GM23338 (cell line): ENCODE measurements around the gene RHOA. TPM values are rescaled to one million over a fixed set of nuclear protein-coding genes. Genes with fewer than 3 reads are reported as not detected.
A peak's percentile ranks its signal among the peaks of the same experiment; 100 is the strongest.

Experiments
- ATAC-seq: fragments of 200-7000 bp; cut with Tn5 transposase; 3 replicates; pipeline ENCODE4 v1.9.1; 2020
- DNase-seq: peaks from one replicate; pipeline ENCODE4 v3.0.0-alpha.2; 2015; ENCODE audit warnings: low spot score
- H2AFZ ChIP-seq: fragments of 200-600 bp; sonication (generic); 2 replicates; pipeline ENCODE4 v1.8.0; 2016; ENCODE audit warnings: antibody characterized with exemption, mild to moderate bottlenecking, moderate library complexity
- H3F3A ChIP-seq: fragments of 200-600 bp; sonication (generic); replicated peaks from 2 replicates; pipeline ENCODE4 v1.8.0; 2017; ENCODE audit warnings: antibody characterized with exemption, mixed run types, low read depth
- H3K27ac ChIP-seq: fragments of 200-600 bp; sonication (generic); 2 replicates; pipeline ENCODE4 v1.6.1; 2016; ENCODE audit warnings: low read depth
- H3K27me3 ChIP-seq: fragments of 200-600 bp; sonication (generic); 2 replicates; pipeline ENCODE4 v1.8.0; 2016; ENCODE audit warnings: mild to moderate bottlenecking, mixed run types, moderate library complexity; ENCODE audit not compliant: insufficient read depth
- H3K36me3 ChIP-seq: fragments of 200-600 bp; sonication (generic); 2 replicates; pipeline ENCODE4 v1.8.0; 2016; ENCODE audit warnings: mild to moderate bottlenecking; ENCODE audit not compliant: insufficient read depth
- H3K4me1 ChIP-seq: fragments of 200-600 bp; sonication (generic); 2 replicates; pipeline ENCODE4 v1.8.0; 2016; ENCODE audit warnings: mild to moderate bottlenecking, moderate library complexity; ENCODE audit not compliant: insufficient read depth
- H3K4me2 ChIP-seq: fragments of 200-600 bp; sonication (generic); 2 replicates; pipeline ENCODE4 v1.7.1; 2017; ENCODE audit warnings: mixed run types
- H3K4me3 ChIP-seq: fragments of 200-600 bp; sonication (generic); 2 replicates; pipeline ENCODE4 v1.6.1; 2016; ENCODE audit warnings: mixed run types
- H3K79me2 ChIP-seq: fragments of 200-600 bp; sonication (generic); replicated peaks from 2 replicates; pipeline ENCODE4 v1.8.0; 2017; ENCODE audit warnings: mild to moderate bottlenecking; ENCODE audit not compliant: insufficient read depth
- H3K9me2 ChIP-seq: fragments of 200-600 bp; sonication (generic); 2 replicates; pipeline ENCODE4 v1.8.0; 2017; ENCODE audit not compliant: insufficient read depth
- H4K20me1 ChIP-seq: fragments of 200-600 bp; sonication (generic); replicated peaks from 2 replicates; pipeline ENCODE4 v1.8.0; 2017; ENCODE audit warnings: mild to moderate bottlenecking; ENCODE audit not compliant: insufficient read depth
- H3K27ac Mint-ChIP-seq: 2 replicates; pipeline ENCODE4 v1.8.0; 2020; ENCODE audit warnings: inconsistent platforms, mild to moderate bottlenecking, moderate library complexity, mixed read lengths
- H3K27me3 Mint-ChIP-seq: 3 replicates; pipeline ENCODE4 v1.8.0; 2022; ENCODE audit warnings: low read depth, mild to moderate bottlenecking, moderate library complexity, mixed read lengths, inconsistent platforms; ENCODE audit not compliant: insufficient read depth, poor library complexity
- H3K36me3 Mint-ChIP-seq: 3 replicates; pipeline ENCODE4 v1.8.0; 2021; ENCODE audit warnings: low read depth, mild to moderate bottlenecking, inconsistent platforms, moderate library complexity, mixed read lengths
- H3K4me1 Mint-ChIP-seq: 3 replicates; pipeline ENCODE4 v1.8.0; 2020; ENCODE audit warnings: mild to moderate bottlenecking, inconsistent platforms, mixed read lengths
- H3K4me3 Mint-ChIP-seq: 3 replicates; pipeline ENCODE4 v1.8.0; 2021; ENCODE audit warnings: moderate library complexity, mild to moderate bottlenecking, inconsistent platforms, mixed read lengths
- H3K9me3 Mint-ChIP-seq: 3 replicates; pipeline ENCODE4 v1.8.0; 2020; ENCODE audit warnings: moderate library complexity, mild to moderate bottlenecking, inconsistent platforms, mixed read lengths
- CREB1 ChIP-seq: fragments of 250-450 bp; sonication (Bioruptor Pico); IDR thresholded peaks from 2 replicates; pipeline ENCODE4 v1.5.0; 2020; ENCODE audit warnings: low read depth, mild to moderate bottlenecking, moderate library complexity
- EZH2phosphoT487 ChIP-seq: fragments of 200-600 bp; sonication (generic); IDR thresholded peaks from one replicate; pipeline ENCODE4 v1.8.1; 2018; ENCODE audit warnings: antibody characterized with exemption; ENCODE audit not compliant: unreplicated experiment
- NANOG ChIP-seq: IDR thresholded peaks from 2 replicates; pipeline ENCODE4 v1.6.1; 2016; ENCODE audit warnings: antibody characterized with exemption, borderline replicate concordance
- POLR2AphosphoS5 ChIP-seq: IDR thresholded peaks from 2 replicates; pipeline ENCODE4 v1.6.1; 2016; ENCODE audit warnings: antibody characterized with exemption, low read depth
- STAT1 ChIP-seq: IDR thresholded peaks from one replicate; pipeline ENCODE4 v1.6.1; 2016; ENCODE audit warnings: antibody characterized with exemption; ENCODE audit not compliant: unreplicated experiment
- ZNF114 ChIP-seq: fragments of 250-450 bp; sonication (Bioruptor Pico); IDR thresholded peaks from 2 replicates; pipeline ENCODE4 v1.5.0; 2020; ENCODE audit warnings: mild to moderate bottlenecking, moderate library complexity
- ZNF331 ChIP-seq: fragments of 250-450 bp; sonication (Bioruptor Pico); IDR thresholded peaks from 2 replicates; pipeline ENCODE4 v1.5.0; 2020; ENCODE audit warnings: low read depth, mild to moderate bottlenecking, moderate library complexity
- polyA plus RNA-seq: library from polyadenylated mRNA; unstranded; fragments of >200 nt; fragmentation: Nextera tagmentation; extraction: Ambion mirVana; gene quantifications from 2 replicates; pipeline ENCODE4 v1.2.1, GENCODE V29; 2016
- total RNA-seq: library from RNA; depleted of rRNA; stranded (reverse); fragments of >200 nt; shearing (Covaris generic); gene quantifications from 2 replicates; pipeline ENCODE4 v1.2.3, GENCODE V29; 2014
- TF ChIP-seq, protein P1 (sequence below): fragments of 250-450 bp; sonication (Bioruptor Pico); IDR thresholded peaks from 2 replicates; pipeline ENCODE4 v1.5.0; 2020; ENCODE audit warnings: mild to moderate bottlenecking, moderate library complexity
- TF ChIP-seq, protein P2 (sequence below), 2 experiments: fragments of 200-600 bp in 1 of 2; sonication (generic) in 1 of 2; conservative IDR thresholded peaks; 2 replicates each; pipeline versions ENCODE4 v1.5.1 to v1.6.1; 2016 to 2017; ENCODE audit warnings: antibody characterized with exemption in 2 of 2, low read depth in 2 of 2, mild to moderate bottlenecking in 2 of 2, moderate library complexity in 1 of 2

The RHOA gene
- total and polyA plus RNA-seq, 2 experiments from 2014 or later, result 248 to 373 TPM

DNA sequence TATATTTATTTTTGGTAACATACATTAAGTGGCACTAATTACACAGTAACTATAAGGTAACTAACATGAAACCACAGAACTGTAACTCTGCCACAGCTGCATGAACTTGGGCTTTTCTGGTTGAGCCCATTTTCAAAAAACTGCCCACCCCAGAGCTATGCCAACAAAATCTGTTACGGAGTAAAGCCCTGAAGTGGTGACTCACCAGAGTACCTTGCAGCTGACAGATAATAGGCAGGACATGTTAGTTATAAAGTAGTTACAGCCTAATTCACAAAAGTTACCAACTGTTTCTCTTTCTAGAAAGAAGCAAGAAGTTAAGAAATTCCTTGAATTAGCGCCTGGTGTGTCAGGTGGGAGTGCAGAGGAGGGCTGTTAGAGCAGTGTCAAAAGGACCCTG lies 52.2 kb downstream of the RHOA start:
- TF ChIP-seq CREB1 (no peak), POLR2AphosphoS5 (no peak), STAT1 (no peak), ZNF331 (CRISPR knock-in tag) (no peak), ZNF114 (no peak), NANOG (no peak), EZH2phosphoT487 (no peak)
- TF ChIP-seq, protein P1, sequence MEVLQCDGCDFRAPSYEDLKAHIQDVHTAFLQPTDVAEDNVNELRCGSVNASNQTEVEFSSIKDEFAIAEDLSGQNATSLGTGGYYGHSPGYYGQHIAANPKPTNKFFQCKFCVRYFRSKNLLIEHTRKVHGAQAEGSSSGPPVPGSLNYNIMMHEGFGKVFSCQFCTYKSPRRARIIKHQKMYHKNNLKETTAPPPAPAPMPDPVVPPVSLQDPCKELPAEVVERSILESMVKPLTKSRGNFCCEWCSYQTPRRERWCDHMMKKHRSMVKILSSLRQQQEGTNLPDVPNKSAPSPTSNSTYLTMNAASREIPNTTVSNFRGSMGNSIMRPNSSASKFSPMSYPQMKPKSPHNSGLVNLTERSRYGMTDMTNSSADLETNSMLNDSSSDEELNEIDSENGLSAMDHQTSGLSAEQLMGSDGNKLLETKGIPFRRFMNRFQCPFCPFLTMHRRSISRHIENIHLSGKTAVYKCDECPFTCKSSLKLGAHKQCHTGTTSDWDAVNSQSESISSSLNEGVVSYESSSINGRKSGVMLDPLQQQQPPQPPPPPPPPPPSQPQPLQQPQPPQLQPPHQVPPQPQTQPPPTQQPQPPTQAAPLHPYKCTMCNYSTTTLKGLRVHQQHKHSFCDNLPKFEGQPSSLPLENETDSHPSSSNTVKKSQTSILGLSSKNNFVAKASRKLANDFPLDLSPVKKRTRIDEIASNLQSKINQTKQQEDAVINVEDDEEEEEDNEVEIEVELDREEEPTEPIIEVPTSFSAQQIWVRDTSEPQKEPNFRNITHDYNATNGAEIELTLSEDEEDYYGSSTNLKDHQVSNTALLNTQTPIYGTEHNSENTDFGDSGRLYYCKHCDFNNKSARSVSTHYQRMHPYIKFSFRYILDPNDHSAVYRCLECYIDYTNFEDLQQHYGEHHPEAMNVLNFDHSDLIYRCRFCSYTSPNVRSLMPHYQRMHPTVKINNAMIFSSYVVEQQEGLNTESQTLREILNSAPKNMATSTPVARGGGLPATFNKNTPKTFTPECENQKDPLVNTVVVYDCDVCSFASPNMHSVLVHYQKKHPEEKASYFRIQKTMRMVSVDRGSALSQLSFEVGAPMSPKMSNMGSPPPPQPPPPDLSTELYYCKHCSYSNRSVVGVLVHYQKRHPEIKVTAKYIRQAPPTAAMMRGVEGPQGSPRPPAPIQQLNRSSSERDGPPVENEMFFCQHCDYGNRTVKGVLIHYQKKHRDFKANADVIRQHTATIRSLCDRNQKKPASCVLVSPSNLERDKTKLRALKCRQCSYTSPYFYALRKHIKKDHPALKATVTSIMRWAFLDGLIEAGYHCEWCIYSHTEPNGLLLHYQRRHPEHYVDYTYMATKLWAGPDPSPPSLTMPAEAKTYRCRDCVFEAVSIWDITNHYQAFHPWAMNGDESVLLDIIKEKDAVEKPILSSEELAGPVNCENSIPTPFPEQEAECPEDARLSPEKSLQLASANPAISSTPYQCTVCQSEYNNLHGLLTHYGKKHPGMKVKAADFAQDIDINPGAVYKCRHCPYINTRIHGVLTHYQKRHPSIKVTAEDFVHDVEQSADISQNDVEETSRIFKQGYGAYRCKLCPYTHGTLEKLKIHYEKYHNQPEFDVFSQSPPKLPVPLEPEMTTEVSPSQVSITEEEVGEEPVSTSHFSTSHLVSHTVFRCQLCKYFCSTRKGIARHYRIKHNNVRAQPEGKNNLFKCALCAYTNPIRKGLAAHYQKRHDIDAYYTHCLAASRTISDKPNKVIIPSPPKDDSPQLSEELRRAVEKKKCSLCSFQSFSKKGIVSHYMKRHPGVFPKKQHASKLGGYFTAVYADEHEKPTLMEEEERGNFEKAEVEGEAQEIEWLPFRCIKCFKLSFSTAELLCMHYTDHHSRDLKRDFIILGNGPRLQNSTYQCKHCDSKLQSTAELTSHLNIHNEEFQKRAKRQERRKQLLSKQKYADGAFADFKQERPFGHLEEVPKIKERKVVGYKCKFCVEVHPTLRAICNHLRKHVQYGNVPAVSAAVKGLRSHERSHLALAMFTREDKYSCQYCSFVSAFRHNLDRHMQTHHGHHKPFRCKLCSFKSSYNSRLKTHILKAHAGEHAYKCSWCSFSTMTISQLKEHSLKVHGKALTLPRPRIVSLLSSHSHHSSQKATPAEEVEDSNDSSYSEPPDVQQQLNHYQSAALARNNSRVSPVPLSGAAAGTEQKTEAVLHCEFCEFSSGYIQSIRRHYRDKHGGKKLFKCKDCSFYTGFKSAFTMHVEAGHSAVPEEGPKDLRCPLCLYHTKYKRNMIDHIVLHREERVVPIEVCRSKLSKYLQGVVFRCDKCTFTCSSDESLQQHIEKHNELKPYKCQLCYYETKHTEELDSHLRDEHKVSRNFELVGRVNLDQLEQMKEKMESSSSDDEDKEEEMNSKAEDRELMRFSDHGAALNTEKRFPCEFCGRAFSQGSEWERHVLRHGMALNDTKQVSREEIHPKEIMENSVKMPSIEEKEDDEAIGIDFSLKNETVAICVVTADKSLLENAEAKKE (CRISPR knock-in tag), result no peak
- TF ChIP-seq, protein P2, sequence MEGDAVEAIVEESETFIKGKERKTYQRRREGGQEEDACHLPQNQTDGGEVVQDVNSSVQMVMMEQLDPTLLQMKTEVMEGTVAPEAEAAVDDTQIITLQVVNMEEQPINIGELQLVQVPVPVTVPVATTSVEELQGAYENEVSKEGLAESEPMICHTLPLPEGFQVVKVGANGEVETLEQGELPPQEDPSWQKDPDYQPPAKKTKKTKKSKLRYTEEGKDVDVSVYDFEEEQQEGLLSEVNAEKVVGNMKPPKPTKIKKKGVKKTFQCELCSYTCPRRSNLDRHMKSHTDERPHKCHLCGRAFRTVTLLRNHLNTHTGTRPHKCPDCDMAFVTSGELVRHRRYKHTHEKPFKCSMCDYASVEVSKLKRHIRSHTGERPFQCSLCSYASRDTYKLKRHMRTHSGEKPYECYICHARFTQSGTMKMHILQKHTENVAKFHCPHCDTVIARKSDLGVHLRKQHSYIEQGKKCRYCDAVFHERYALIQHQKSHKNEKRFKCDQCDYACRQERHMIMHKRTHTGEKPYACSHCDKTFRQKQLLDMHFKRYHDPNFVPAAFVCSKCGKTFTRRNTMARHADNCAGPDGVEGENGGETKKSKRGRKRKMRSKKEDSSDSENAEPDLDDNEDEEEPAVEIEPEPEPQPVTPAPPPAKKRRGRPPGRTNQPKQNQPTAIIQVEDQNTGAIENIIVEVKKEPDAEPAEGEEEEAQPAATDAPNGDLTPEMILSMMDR (conservative IDR thresholded peaks at IDR 0.05; ENCODE audit: low read depth in 2 of 2), result no peak
- no peak overlapping the region; the same call in 1 of the 2 replicates for H3K4me3 ChIP-seq
- H3K27me3 ChIP-seq, result no peaks in the 10 kb centered on the region
- H3K27me3 Mint-ChIP-seq, result peaks cover 12% of the 10 kb centered on the region
- peaks cover 14% of the 10 kb centered on the region; the same call in 1 of the 2 replicates for H3K4me1 ChIP-seq
- peak overlapping the region; percentile 96 for H3K4me3 Mint-ChIP-seq
- peaks cover 24% of the 10 kb centered on the region for H3K4me1 Mint-ChIP-seq
- no peaks in the 10 kb centered on the region for H3K9me2 ChIP-seq
- no peak for DNase-seq
- H4K20me1 ChIP-seq, result peaks cover 14% of the 10 kb centered on the region
- peaks cover 38% of the 10 kb centered on the region for H3K36me3 ChIP-seq
- peak overlapping the region; percentile 92; the same call in 1 of the 2 replicates for H3K4me2 ChIP-seq
- ATAC-seq, result no peak
- H3K27ac ChIP-seq, result peak overlapping the region; percentile 95
- H3K79me2 ChIP-seq, result peaks cover 17% of the 10 kb centered on the region
- peaks cover 37% of the 10 kb centered on the region for H3F3A ChIP-seq
- no peak overlapping the region for H2AFZ ChIP-seq
- H3K27ac Mint-ChIP-seq, result peak overlapping the region; percentile 95
- H3K9me3 Mint-ChIP-seq, result no peaks in the 10 kb centered on the region
- H3K36me3 Mint-ChIP-seq, result peaks cover 77% of the 10 kb centered on the region
